ENCODE measurements around the gene BTBD16. TPM values are rescaled to one million over a fixed set of nuclear protein-coding genes. Genes with fewer than 3 reads are reported as not detected.

The BTBD16 gene
- total RNA-seq, 4 donors from 2014 or later, result not detected

DNA sequence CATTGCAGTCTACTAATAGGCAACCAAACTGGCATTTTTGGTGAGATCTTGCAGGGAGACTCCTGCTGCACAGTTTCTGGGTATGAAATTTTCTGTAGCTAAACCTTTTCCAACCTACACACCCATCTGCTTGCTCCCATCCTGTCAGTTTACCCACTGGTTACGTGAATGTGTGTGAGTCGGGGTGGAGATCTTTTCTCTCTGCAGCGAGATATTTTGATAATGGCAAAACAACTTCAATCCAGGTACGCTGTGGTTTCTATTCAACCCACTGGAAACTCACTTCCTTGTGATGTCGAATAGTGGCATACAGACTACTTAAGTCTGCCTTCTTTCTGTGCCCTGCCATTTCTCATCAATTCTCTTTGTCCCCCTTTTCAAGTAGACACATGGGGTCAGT, 107.9 kb downstream of the BTBD16 start:
- H3K4me3 ChIP-seq, result no peak overlapping the region
- peaks cover 0 to 10% (median 0%) of the 10 kb centered on the region in 3 donors for H3K36me3 ChIP-seq
- H3K27me3 ChIP-seq, result no peaks in the 10 kb centered on the region
- no peak for DNase-seq
- H3K27ac ChIP-seq, result peak overlapping the region in 1 of 4 donors; percentile 91
- H3K9me3 ChIP-seq, result no peaks in the 10 kb centered on the region
- no peak for TF ChIP-seq POLR2A (IDR thresholded peaks at IDR 0.05)
- 91% methylated on average over 5 of the region's 5 CpGs for WGBS, 2 donors
- peaks cover 9 to 42% (median 23%) of the 10 kb centered on the region in 3 donors for H3K4me1 ChIP-seq
- intact Hi-C loops (cut with DNase I), result no loop called here

DNA sequence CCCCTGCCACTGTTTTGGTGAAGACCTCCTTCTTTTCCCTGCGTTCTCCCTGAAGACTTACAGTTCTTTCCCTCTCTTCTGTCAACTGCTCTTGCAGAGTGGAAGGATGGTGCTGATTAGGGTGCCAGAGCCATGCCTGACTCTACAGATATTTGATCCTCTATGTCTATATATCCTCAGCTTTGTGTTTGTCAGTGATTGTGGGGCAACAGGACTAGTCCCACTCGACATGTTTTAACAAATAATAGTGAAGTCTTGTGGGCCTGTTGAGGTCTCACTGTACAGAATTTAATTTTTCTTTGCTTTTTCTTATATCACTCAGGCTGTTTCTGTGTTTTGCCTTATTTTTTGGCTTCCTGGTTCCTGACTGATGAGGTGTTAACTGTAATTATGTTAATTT, 108.4 kb downstream of the BTBD16 start:
- TF ChIP-seq POLR2A (IDR thresholded peaks at IDR 0.05), result no peak
- TF ChIP-seq, protein P1, sequence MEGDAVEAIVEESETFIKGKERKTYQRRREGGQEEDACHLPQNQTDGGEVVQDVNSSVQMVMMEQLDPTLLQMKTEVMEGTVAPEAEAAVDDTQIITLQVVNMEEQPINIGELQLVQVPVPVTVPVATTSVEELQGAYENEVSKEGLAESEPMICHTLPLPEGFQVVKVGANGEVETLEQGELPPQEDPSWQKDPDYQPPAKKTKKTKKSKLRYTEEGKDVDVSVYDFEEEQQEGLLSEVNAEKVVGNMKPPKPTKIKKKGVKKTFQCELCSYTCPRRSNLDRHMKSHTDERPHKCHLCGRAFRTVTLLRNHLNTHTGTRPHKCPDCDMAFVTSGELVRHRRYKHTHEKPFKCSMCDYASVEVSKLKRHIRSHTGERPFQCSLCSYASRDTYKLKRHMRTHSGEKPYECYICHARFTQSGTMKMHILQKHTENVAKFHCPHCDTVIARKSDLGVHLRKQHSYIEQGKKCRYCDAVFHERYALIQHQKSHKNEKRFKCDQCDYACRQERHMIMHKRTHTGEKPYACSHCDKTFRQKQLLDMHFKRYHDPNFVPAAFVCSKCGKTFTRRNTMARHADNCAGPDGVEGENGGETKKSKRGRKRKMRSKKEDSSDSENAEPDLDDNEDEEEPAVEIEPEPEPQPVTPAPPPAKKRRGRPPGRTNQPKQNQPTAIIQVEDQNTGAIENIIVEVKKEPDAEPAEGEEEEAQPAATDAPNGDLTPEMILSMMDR (IDR thresholded peaks at IDR 0.05), result no peak
- H3K9me3 ChIP-seq, result no peaks in the 10 kb centered on the region
- H3K4me1 ChIP-seq, result peaks cover 9 to 41% (median 23%) of the 10 kb centered on the region in 3 donors
- DNase-seq, result no peak
- no peaks in the 10 kb centered on the region for H3K27me3 ChIP-seq
- intact Hi-C loops (cut with DNase I), result no loop called here
- peaks cover 0 to 10% (median 0%) of the 10 kb centered on the region in 3 donors for H3K36me3 ChIP-seq
- H3K27ac ChIP-seq, result no peak overlapping the region
- no peak overlapping the region for H3K4me3 ChIP-seq
- WGBS, 2 donors, result 77 to 89% methylated on average over 2 of the region's 2 CpGs

DNA sequence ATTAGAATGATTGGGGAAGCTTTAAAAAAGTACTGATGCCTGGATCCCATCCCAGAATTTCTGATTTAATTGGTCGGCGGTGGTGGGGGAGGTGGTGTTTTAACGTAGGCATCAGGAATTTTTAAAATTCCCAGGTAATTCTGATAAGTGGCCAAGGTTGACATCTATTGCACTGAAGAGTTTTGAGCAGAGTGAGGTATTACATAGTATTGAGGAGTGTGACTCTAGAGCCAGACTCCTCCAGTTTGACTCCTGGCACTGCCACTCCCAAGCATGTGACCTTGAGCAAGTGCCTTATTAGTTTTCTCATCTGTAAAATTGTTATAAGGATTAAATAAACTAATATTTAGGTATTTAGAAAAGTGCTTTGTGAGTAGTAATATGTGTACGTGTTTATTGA, 109.6 kb downstream of the BTBD16 start:
- Histone ChIP-seq H3K27ac (no peak overlapping the region), H3K9me3 (no peaks in the 10 kb centered on the region), H3K36me3 (peaks cover 0 to 10% (median 0%) of the 10 kb centered on the region in 3 donors), H3K27me3 (no peaks in the 10 kb centered on the region), H3K4me1 (peaks cover 8 to 39% (median 21%) of the 10 kb centered on the region in 3 donors), H3K4me3 (no peak overlapping the region)
- no peak for DNase-seq
- intact Hi-C loops (cut with DNase I), result no loop called here
- 84 to 93% methylated on average over 4 of the region's 4 CpGs for WGBS, 2 donors
- TF ChIP-seq POLR2A (IDR thresholded peaks at IDR 0.05), result no peak
- TF ChIP-seq, protein P1 (IDR thresholded peaks at IDR 0.05), result no peak

DNA sequence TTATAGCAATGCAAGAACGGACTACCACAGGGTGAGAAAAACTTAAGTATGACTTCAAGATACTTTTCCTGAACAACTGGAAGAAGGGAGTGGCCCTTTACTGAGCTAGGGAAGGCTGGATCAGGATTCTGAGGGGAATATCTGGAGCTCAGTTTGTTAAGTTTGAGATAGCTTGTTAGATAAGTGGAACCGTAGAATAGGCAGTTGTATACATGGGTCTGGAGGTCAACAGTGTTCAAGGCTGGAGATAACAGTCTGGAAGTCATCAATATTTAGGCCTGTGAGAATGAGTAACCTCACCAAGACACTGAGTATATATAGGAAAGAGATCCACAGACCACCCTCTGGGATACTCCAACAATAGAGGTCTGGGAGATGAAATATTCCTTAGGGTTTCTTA, 110.6 kb downstream of the BTBD16 start:
- H3K9me3 ChIP-seq, result no peaks in the 10 kb centered on the region
- no peak for DNase-seq
- no peak overlapping the region for H3K4me3 ChIP-seq
- no peak for TF ChIP-seq POLR2A (IDR thresholded peaks at IDR 0.05)
- TF ChIP-seq, protein P1 (IDR thresholded peaks at IDR 0.05), result no peak
- peaks cover 0 to 10% (median 0%) of the 10 kb centered on the region in 3 donors for H3K36me3 ChIP-seq
- H3K4me1 ChIP-seq, result peaks cover 3 to 29% (median 13%) of the 10 kb centered on the region in 3 donors
- no peak overlapping the region for H3K27ac ChIP-seq
- no peaks in the 10 kb centered on the region for H3K27me3 ChIP-seq
- WGBS, 2 donors, result 84 to 100% methylated on average over 2 of the region's 2 CpGs
- intact Hi-C loops (cut with DNase I), result no loop called here

DNA sequence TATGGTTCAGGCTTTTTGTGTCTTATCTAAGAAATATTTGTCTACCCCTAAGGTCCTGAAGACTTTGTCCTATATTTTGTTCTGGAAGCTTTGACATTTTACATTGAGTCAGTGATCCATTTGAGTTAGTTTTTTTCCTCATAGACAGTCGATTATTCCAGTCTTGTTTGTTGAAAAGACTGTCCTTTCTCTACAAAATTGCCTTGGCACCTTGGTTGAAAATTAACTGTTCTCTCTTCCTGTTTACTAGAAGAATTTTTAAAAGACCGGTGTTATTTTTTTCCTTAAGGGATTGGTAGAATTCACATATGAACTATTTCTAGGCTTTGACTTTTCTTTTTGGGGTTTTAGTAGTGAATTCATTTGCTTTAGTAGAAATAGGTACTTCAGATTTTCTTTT, 115.4 kb downstream of the BTBD16 start:
- Histone ChIP-seq H3K9me3 (no peaks in the 10 kb centered on the region), H3K4me1 (peaks cover 0 to 29% (median 0%) of the 10 kb centered on the region in 3 donors), H3K27me3 (no peaks in the 10 kb centered on the region), H3K27ac (no peak overlapping the region), H3K4me3 (no peak overlapping the region), H3K36me3 (no peaks in the 10 kb centered on the region)
- no peak for DNase-seq
- WGBS, 2 donors, result 35 to 61% methylated on average over 2 of the region's 2 CpGs
- intact Hi-C loops (cut with DNase I), result no loop called here
- TF ChIP-seq, protein P1 (IDR thresholded peaks at IDR 0.05), result no peak
- TF ChIP-seq POLR2A (IDR thresholded peaks at IDR 0.05), result no peak

DNA sequence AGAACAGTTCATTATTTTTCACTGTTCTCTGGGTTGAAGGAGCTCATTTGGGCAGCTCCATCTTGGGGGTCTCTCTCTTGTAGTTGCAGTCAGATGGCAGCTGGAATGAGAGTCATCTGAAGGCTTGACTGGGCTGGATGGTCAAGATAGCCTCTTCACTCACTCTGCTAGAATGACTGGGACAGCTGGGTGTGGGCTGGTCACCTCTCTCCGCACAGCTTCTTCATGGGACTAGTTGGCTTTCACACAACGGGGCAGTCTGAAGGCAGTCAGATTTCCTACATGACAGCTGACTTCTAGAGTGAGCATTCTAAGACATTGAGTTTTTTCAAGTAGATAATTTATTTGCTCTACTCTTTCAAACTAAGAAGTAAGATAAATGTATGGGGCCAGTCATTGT, 116.5 kb downstream of the BTBD16 start:
- H3K36me3 ChIP-seq, result no peaks in the 10 kb centered on the region
- TF ChIP-seq POLR2A (IDR thresholded peaks at IDR 0.05), result no peak
- TF ChIP-seq, protein P1 (IDR thresholded peaks at IDR 0.05), result no peak
- H3K4me1 ChIP-seq, result peaks cover 0 to 33% (median 0%) of the 10 kb centered on the region in 3 donors
- WGBS, 2 donors, result 80 to 92% methylated on average over 1 to 2 of the region's 2 CpGs
- intact Hi-C loops (cut with DNase I), result no loop called here
- H3K27ac ChIP-seq, result no peak overlapping the region
- DNase-seq, result no peak
- no peak overlapping the region for H3K4me3 ChIP-seq
- no peaks in the 10 kb centered on the region for H3K27me3 ChIP-seq
- no peaks in the 10 kb centered on the region for H3K9me3 ChIP-seq
